H1 (cell line): ENCODE results near the gene NFKBIZ. TPM values are rescaled to one million over a fixed set of nuclear protein-coding genes. Genes with fewer than 3 reads are reported as not detected.

Experiments used
- CTCF ChIA-PET: fragments of 300-600 bp; sonication (Branson Sonifier 250); formaldehyde crosslinking; loops from one replicate; lab custom pipeline; 2021; ENCODE audit not compliant: partially characterized antibody; lab: Charles Lee
- POLR2A ChIA-PET: fragments of 300-600 bp; sonication (Branson Sonifier 250); formaldehyde crosslinking; loops from one replicate; lab custom pipeline; 2021; ENCODE audit warnings: inconsistent platforms; ENCODE audit not compliant: partially characterized antibody; lab: Charles Lee
- DNase-seq, 2 experiments: peaks; one replicate each; pipeline versions ENCODE4 v3.0.0 to v3.0.0-alpha.2; 2010 to 2022; ENCODE audit warnings: low spot score in 2 of 2, low read depth in 1 of 2, mixed read lengths in 1 of 2
- FAIRE-seq: peaks from 2 replicates; lab custom pipeline; 2011; peaks lifted over from hg19 to GRCh38; lab: Jason Lieb, UNC
- H2AFZ ChIP-seq: 2 replicates; pipeline ENCODE4 v1.8.1; 2012; ENCODE audit warnings: low read length, inconsistent platforms
- H2AK5ac ChIP-seq: 2 replicates; pipeline ENCODE4 v1.6.1; 2013; ENCODE audit warnings: low read depth, low read length
- H2BK120ac ChIP-seq: replicated peaks from 2 replicates; pipeline ENCODE3; 2013; ENCODE audit warnings: low read depth, low read length, inconsistent platforms
- H2BK12ac ChIP-seq: 2 replicates; pipeline ENCODE4 v1.6.1; 2013; ENCODE audit warnings: low read depth, low read length
- H2BK15ac ChIP-seq: 2 replicates; pipeline ENCODE4 v1.6.1; 2013; ENCODE audit warnings: low read length
- H2BK20ac ChIP-seq: 2 replicates; pipeline ENCODE4 v1.6.1; 2013; ENCODE audit warnings: low read length
- H2BK5ac ChIP-seq: 2 replicates; pipeline ENCODE4 v1.6.1; 2013; ENCODE audit warnings: low read depth, low read length
- H3K14ac ChIP-seq: 2 replicates; pipeline ENCODE4 v1.6.1; 2013; ENCODE audit warnings: inconsistent platforms; ENCODE audit not compliant: insufficient read length
- H3K18ac ChIP-seq: 2 replicates; pipeline ENCODE4 v1.6.1; 2013; ENCODE audit warnings: low read length; ENCODE audit errors: extremely low read depth
- H3K23ac ChIP-seq: 2 replicates; pipeline ENCODE4 v1.6.1; 2013; ENCODE audit warnings: inconsistent platforms; ENCODE audit not compliant: insufficient read length
- H3K23me2 ChIP-seq: 2 replicates; pipeline ENCODE4 v1.6.1; 2013; ENCODE audit warnings: low read depth, low read length
- H3K27ac ChIP-seq: 2 replicates; pipeline ENCODE4 v1.6.1; 2011; ENCODE audit warnings: low read depth, low read length, inconsistent platforms
- H3K27me3 ChIP-seq, 4 experiments: replicated peaks in 1 of 4; 1 replicate in 1 of 4; 2 replicates in 3 of 4; pipeline versions ENCODE4 v1.6.1 to v1.8.1; 2011 to 2013; ENCODE audit warnings: low read length in 3 of 4, mild to moderate bottlenecking in 3 of 4, inconsistent platforms in 2 of 4, mixed read lengths in 2 of 4, moderate library complexity in 1 of 4; ENCODE audit not compliant: control insufficient read depth in 3 of 4, insufficient read depth in 3 of 4; ENCODE audit errors: extremely low read depth in 1 of 4
- H3K36me3 ChIP-seq, 4 experiments: 2 replicates each; pipeline versions ENCODE4 v1.6.1 to v1.8.1; 2011 to 2013; ENCODE audit warnings: mild to moderate bottlenecking in 4 of 4, low read length in 3 of 4, moderate library complexity in 2 of 4, control low read depth in 1 of 4, inconsistent platforms in 1 of 4; ENCODE audit not compliant: insufficient read depth in 4 of 4, control insufficient read depth in 2 of 4
- H3K4ac ChIP-seq: replicated peaks from 2 replicates; pipeline ENCODE3; 2013; ENCODE audit warnings: low read length, low read depth, mixed read lengths, inconsistent platforms; ENCODE audit not compliant: insufficient read length
- H3K4me1 ChIP-seq, 4 experiments: replicated peaks in 1 of 4; 1 replicate in 1 of 4; 2 replicates in 3 of 4; pipeline versions ENCODE4 v1.6.1 to v1.8.1; 2011 to 2013; ENCODE audit warnings: low read length in 3 of 4, inconsistent platforms in 2 of 4, mixed read lengths in 1 of 4; ENCODE audit not compliant: insufficient read depth in 4 of 4, control insufficient read depth in 3 of 4
- H3K4me2 ChIP-seq, 2 experiments: 2 replicates each; pipeline versions ENCODE4 v1.6.1 to v1.8.1; 2011 to 2013; ENCODE audit warnings: low read depth in 2 of 2, low read length in 2 of 2, control low read depth in 1 of 2, inconsistent platforms in 1 of 2, mild to moderate bottlenecking in 1 of 2; ENCODE audit not compliant: insufficient read depth in 1 of 2
- H3K4me3 ChIP-seq, 4 experiments: fragments of 200-600, 300-600 bp in 1 of 4; sonication (generic), shearing (Covaris generic), sonication (Bioruptor Twin) in 1 of 4; 2 replicates each; pipeline versions ENCODE4 v1.5.1 to v1.8.1; 2011 to 2016; ENCODE audit warnings: low read length in 4 of 4, low read depth in 3 of 4, control low read depth in 2 of 4, inconsistent platforms in 2 of 4, mild to moderate bottlenecking in 2 of 4, mixed read lengths in 1 of 4, moderate library complexity in 1 of 4; ENCODE audit not compliant: insufficient read depth in 2 of 4; ENCODE audit errors: extremely low read depth in 1 of 4
- H3K56ac ChIP-seq: replicated peaks from 2 replicates; pipeline ENCODE3; 2013; ENCODE audit warnings: low read depth, mild to moderate bottlenecking, mixed read lengths, low read length, inconsistent platforms; ENCODE audit not compliant: insufficient read length
- H3K79me1 ChIP-seq: 2 replicates; pipeline ENCODE4 v1.6.1; 2013; ENCODE audit warnings: low read depth, low read length, control low read depth
- H3K79me2 ChIP-seq, 2 experiments: 2 replicates each; pipeline versions ENCODE4 v1.6.1 to v1.8.1; 2012 to 2013; ENCODE audit warnings: low read length in 2 of 2, mild to moderate bottlenecking in 2 of 2, inconsistent platforms in 1 of 2; ENCODE audit not compliant: insufficient read depth in 2 of 2, control insufficient read depth in 1 of 2
- H3K9ac ChIP-seq, 4 experiments: replicated peaks in 1 of 4; 1 replicate in 1 of 4; 2 replicates in 3 of 4; pipeline versions ENCODE4 v1.6.1 to v1.8.1; 2011 to 2013; ENCODE audit warnings: low read depth in 3 of 4, low read length in 3 of 4, control low read depth in 2 of 4, mild to moderate bottlenecking in 2 of 4, moderate library complexity in 2 of 4, inconsistent platforms in 1 of 4; ENCODE audit errors: extremely low read depth in 1 of 4
- H3K9me3 ChIP-seq, 2 experiments: 2 replicates each; pipeline versions ENCODE4 v1.6.1 to v1.8.1; 2012 to 2013; ENCODE audit warnings: mild to moderate bottlenecking in 2 of 2, moderate library complexity in 2 of 2, control low read depth in 1 of 2, inconsistent platforms in 1 of 2, low read depth in 1 of 2, low read length in 1 of 2, mixed read lengths in 1 of 2; ENCODE audit not compliant: insufficient read depth in 2 of 2
- H4K20me1 ChIP-seq, 2 experiments: replicated peaks in 1 of 2; 2 replicates each; pipeline versions ENCODE3 to v1.8.1; 2011 to 2013; ENCODE audit warnings: inconsistent platforms in 2 of 2, low read length in 2 of 2, mild to moderate bottlenecking in 1 of 2; ENCODE audit not compliant: insufficient read depth in 2 of 2, control insufficient read depth in 1 of 2
- H4K5ac ChIP-seq: 2 replicates; pipeline ENCODE4 v1.6.1; 2013; ENCODE audit warnings: low read length, low read depth, mixed read lengths, inconsistent platforms; ENCODE audit not compliant: insufficient read length
- H4K8ac ChIP-seq: 2 replicates; pipeline ENCODE4 v1.8.0; 2013; ENCODE audit warnings: mild to moderate bottlenecking, moderate library complexity, low read length, inconsistent platforms; ENCODE audit not compliant: insufficient read depth; ENCODE audit errors: extremely low read depth
- H4K91ac ChIP-seq: replicated peaks from 2 replicates; pipeline ENCODE3; 2013; ENCODE audit warnings: low read length, mixed read lengths, inconsistent platforms; ENCODE audit not compliant: insufficient read length
- ATF2 ChIP-seq: IDR thresholded peaks from 2 replicates; pipeline ENCODE4 v1.6.1; 2012; ENCODE audit warnings: low read length, inconsistent platforms
- BACH1 ChIP-seq: IDR thresholded peaks from 2 replicates; pipeline ENCODE4 v1.6.1; 2012; ENCODE audit warnings: low read length, improper control_type of control experiment
- BCL11A ChIP-seq, 2 experiments: IDR thresholded peaks; one replicate each; pipeline ENCODE4 v1.6.1; 2011; ENCODE audit warnings: low read depth in 2 of 2, low read length in 2 of 2, mild to moderate bottlenecking in 2 of 2
- JUND ChIP-seq: IDR thresholded peaks from 2 replicates; pipeline ENCODE4 v1.6.1; 2011; ENCODE audit warnings: mild to moderate bottlenecking, improper control_type of control experiment, low read length
- NRF1 ChIP-seq: IDR thresholded peaks from 2 replicates; pipeline ENCODE4 v1.6.1; 2011; ENCODE audit warnings: mild to moderate bottlenecking, low read depth, low read length, improper control_type of control experiment
- RXRA ChIP-seq: IDR thresholded peaks from 2 replicates; pipeline ENCODE4 v1.6.1; 2011; ENCODE audit warnings: low read depth, mild to moderate bottlenecking, low read length, moderate library complexity; ENCODE audit not compliant: insufficient read depth
- SAP30 ChIP-seq: fragments of 300-600 bp; sonication (generic); IDR thresholded peaks from 2 replicates; pipeline ENCODE4 v1.7.1; 2012; ENCODE audit warnings: low read length, moderate library complexity, mild to moderate bottlenecking, inconsistent platforms; ENCODE audit not compliant: insufficient read depth, insufficient replicate concordance
- SIX5 ChIP-seq: IDR thresholded peaks from 2 replicates; pipeline ENCODE4 v1.6.1; 2011; ENCODE audit warnings: mild to moderate bottlenecking, low read depth, low read length
- SUZ12 ChIP-seq: fragments of 200-600 bp; sonication (generic); IDR thresholded peaks from 2 replicates; pipeline ENCODE4 v1.6.1; 2012; ENCODE audit warnings: mild to moderate bottlenecking, inconsistent platforms, low read length, moderate library complexity, mixed read lengths
- WGBS, 2 experiments: shearing (Covaris generic) in 1 of 2; methylation state at CpG; one replicate each; pipeline versions ENCODE4 v1.1.6 to v1.1.7; 2013 to 2015; ENCODE audit warnings: low lambda C conversion rate in 2 of 2, mixed read lengths in 2 of 2, inconsistent platforms in 1 of 2, low coverage in 1 of 2, missing lambda C conversion rate in 1 of 2; ENCODE audit not compliant: insufficient replicate concordance in 2 of 2, insufficient coverage in 1 of 2, insufficient read length in 1 of 2; ENCODE audit errors: extremely low coverage in 1 of 2, missing lambda C conversion rate in 1 of 2; 5-methylcytosine and 5-hydroxymethylcytosine counted together
- polyA plus RNA-seq, 7 experiments: library from polyadenylated mRNA; depleted of rRNA in 3 of 7; stranded (reverse) in 5 of 7; unstranded in 2 of 7; fragments of >200 nt in 5 of 7; fragments of 200-250 nt in 2 of 7; gene quantifications; 1 replicate in 5 of 7; 2 replicates in 1 of 7; 4 replicates in 1 of 7; pipeline versions ENCODE4 v1.2.1 to v1.2.3, GENCODE V29; 2011 to 2013; ENCODE audit warnings: missing spikeins in 2 of 7, mixed read lengths in 2 of 7
- total RNA-seq: library from RNA; stranded (reverse); fragmentation: NEBNext Ultra II Directional; extraction: Animal tissue kit (Norgen Biotek cat#: 25700); gene quantifications from 2 replicates; pipeline ENCODE4 v1.2.1, GENCODE V29; 2021

NFKBIZ gene
- total and polyA plus RNA-seq, 2 of the 8 experiments (the other 6 are each of a cell fraction or from before 2014, with no cell fraction given) = 7.2 to 24.5 TPM

GRCh38 chr3:101868534-101869464, 19.5 kb downstream of the NFKBIZ start:
- no peak overlapping the region for H4K8ac ChIP-seq
- no peaks in the 10 kb centered on the region for H3K79me2 ChIP-seq
- no peaks in the 10 kb centered on the region for H3K4me1 ChIP-seq
- H2BK120ac ChIP-seq = no peak overlapping the region
- H4K91ac ChIP-seq = no peak overlapping the region
- no peaks in the 10 kb centered on the region for H4K20me1 ChIP-seq
- no peak overlapping the region for H3K18ac ChIP-seq
- 88% methylated on average over 9 of the region's 12 CpGs; no CpG with 5 or more reads in 1 of the 2 experiments for WGBS, 2 experiments
- FAIRE-seq = no peak
- no peak overlapping the region for H3K9ac ChIP-seq
- H3K27ac ChIP-seq = no peak overlapping the region
- no peak overlapping the region for H2BK15ac ChIP-seq
- H3K14ac ChIP-seq = no peak overlapping the region
- H2BK12ac ChIP-seq = no peak overlapping the region
- POLR2A ChIA-PET = interaction anchor here (0.6 to 1.9 kb wide), 4 partner anchors 10 to 300 kb away, joined by 3 to 6 read pairs (median 3); no protein-coding TSS in a partner anchor
- H3K56ac ChIP-seq = no peak overlapping the region
- no peak overlapping the region for H3K4me2 ChIP-seq
- no peaks in the 10 kb centered on the region for H3K36me3 ChIP-seq
- no peak overlapping the region for H2BK5ac ChIP-seq
- DNase-seq = no peak
- H3K23ac ChIP-seq = no peak overlapping the region
- no peak overlapping the region for H2BK20ac ChIP-seq
- H2AFZ ChIP-seq = no peak overlapping the region
- H3K79me1 ChIP-seq = no peaks in the 10 kb centered on the region
- no peak for TF ChIP-seq BACH1
- TF ChIP-seq SIX5 = no peak
- TF ChIP-seq JUND = no peak
- no peak for TF ChIP-seq ATF2
- no peak for TF ChIP-seq BCL11A (IDR thresholded peaks at IDR 0.05; ENCODE audit: low read depth in 2 of 2, low read length in 2 of 2)
- TF ChIP-seq RXRA = no peak
- TF ChIP-seq SUZ12 = no peak
- no peak for TF ChIP-seq NRF1
- no peak for TF ChIP-seq SAP30
- TF ChIP-seq, all 59 proteins: peak for 0
- Histone ChIP-seq H3K4ac (no peak overlapping the region), H3K9me3 (no peaks in the 10 kb centered on the region), H3K4me3 (no peak overlapping the region), H3K27me3 (no peaks in the 10 kb centered on the region), H2AK5ac (no peak overlapping the region), H3K23me2 (no peaks in the 10 kb centered on the region), H4K5ac (no peak overlapping the region)
- CTCF ChIA-PET = interaction anchor here (1.0 to 1.3 kb wide), 3 partner anchors 14 to 66 kb away, joined by 3 read pairs; partner anchors contain the start of gene NFKBIZ
